Activated T-cell treated with anti-CD3 and anti-CD28 coated beads, Interleukin-2, amount 50 U/mL, for 4 hours (primary cell): ENCODE data around the gene PLAC8L1. TPM values are rescaled to one million over a fixed set of nuclear protein-coding genes. Genes with fewer than 3 reads are reported as not detected.

ENCODE experiments used
- ATAC-seq, 2 donors: fragments of 200-7000 bp; cut with Tn5 transposase; one replicate each; pipeline ENCODE4 v1.10.0; 2021
- DNase-seq: peaks from one replicate; pipeline ENCODE4 v3.0.0-alpha.2; 2020
- H3K27me3 Mint-ChIP-seq: one replicate; pipeline ENCODE4 v1.8.0; 2021; ENCODE audit warnings: low read depth, mixed read lengths
- H3K36me3 Mint-ChIP-seq: one replicate; pipeline ENCODE4 v1.8.0; 2022; ENCODE audit warnings: mixed read lengths; ENCODE audit not compliant: insufficient read depth
- H3K4me1 Mint-ChIP-seq: one replicate; pipeline ENCODE4 v1.8.0; 2021; ENCODE audit warnings: low read depth, mixed read lengths
- H3K4me3 Mint-ChIP-seq: one replicate; pipeline ENCODE4 v1.8.0; 2021; ENCODE audit warnings: mild to moderate bottlenecking, moderate library complexity, mixed read lengths
- H3K9me3 Mint-ChIP-seq: one replicate; pipeline ENCODE4 v1.8.0; 2021; ENCODE audit warnings: mixed read lengths
- total RNA-seq, 3 donors: library from RNA; stranded (reverse); gene quantifications; one replicate each; pipeline ENCODE4 v1.2.1, GENCODE V29; 2021

The PLAC8L1 gene
- total RNA-seq, 3 donors from 2014 or later = 0.35 to 0.55 TPM; not detected in 1

DNA sequence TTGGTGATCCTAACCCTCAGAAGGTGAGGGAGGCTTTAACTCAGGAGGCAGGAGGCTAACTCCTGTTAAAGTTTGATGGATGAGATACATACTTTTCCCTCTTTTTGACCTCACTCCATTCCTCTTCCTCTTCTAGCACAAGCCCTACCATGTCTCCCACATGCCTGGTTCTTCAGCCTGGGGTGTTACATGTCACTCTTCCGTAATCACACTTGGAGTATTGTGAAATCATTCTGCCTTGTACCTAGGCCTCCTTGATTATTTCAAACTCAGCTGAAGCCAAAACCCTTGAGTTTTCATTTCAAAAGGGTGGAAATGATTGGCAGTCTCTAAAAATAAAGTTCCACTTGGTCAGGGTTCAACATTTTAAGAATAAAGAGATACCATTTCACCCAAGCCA is 1.8 kb downstream of the PLAC8L1 start:
- Mint-ChIP-seq H3K4me1 (no peaks in the 10 kb centered on the region), H3K9me3 (no peaks in the 10 kb centered on the region), H3K36me3 (peaks cover 9% of the 10 kb centered on the region), H3K4me3 (no peak overlapping the region), H3K27me3 (no peaks in the 10 kb centered on the region)
- DNase-seq = no peak
- no peak for ATAC-seq

DNA sequence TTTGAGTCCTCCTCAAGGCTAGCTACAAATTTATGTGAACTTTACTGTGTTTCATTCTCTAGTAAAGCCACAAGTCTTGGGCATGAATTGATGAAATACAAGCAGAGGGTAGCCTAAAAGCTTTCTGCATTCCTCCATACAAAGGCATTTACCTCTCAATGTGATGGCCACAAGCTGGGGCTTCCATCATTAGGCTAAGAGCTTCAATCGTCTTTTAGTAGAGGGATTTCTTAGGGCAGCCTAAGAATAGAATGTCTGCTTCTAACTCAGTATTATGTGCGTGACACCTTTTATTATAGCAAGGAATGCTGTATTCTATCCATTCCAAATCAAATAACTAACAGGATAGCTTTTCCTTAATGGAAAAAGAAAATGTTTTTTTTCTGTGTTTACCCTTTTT is 3.7 kb downstream of the PLAC8L1 start:
- Mint-ChIP-seq H3K9me3 (no peaks in the 10 kb centered on the region), H3K4me3 (no peak overlapping the region), H3K27me3 (no peaks in the 10 kb centered on the region), H3K36me3 (peaks cover 7% of the 10 kb centered on the region), H3K4me1 (no peaks in the 10 kb centered on the region)
- DNase-seq (no peak), ATAC-seq (no peak)

DNA sequence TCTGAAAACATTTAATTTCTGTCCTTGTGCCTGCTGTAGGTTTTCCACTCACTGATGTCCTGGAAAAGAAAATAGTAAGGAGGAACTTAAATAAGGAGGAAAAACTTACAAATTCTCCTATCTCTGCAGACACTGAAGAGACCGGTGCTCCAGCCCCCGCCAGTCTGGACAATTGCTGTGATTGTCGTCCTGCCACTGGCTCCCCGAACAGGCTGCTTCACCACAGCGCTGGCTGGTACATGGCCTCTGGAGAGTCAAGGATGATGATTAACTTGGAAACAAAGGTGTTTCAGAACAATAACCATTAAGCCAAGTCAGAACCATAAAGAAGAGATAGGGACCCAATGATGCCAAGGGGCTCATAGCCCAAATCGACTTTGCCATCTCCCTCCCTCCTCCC is 7.3 kb downstream of the PLAC8L1 start:
- DNase-seq (no peak), ATAC-seq (no peak)
- Mint-ChIP-seq H3K4me1 (no peaks in the 10 kb centered on the region), H3K4me3 (no peak overlapping the region), H3K9me3 (no peaks in the 10 kb centered on the region), H3K36me3 (no peaks in the 10 kb centered on the region), H3K27me3 (no peaks in the 10 kb centered on the region)

DNA sequence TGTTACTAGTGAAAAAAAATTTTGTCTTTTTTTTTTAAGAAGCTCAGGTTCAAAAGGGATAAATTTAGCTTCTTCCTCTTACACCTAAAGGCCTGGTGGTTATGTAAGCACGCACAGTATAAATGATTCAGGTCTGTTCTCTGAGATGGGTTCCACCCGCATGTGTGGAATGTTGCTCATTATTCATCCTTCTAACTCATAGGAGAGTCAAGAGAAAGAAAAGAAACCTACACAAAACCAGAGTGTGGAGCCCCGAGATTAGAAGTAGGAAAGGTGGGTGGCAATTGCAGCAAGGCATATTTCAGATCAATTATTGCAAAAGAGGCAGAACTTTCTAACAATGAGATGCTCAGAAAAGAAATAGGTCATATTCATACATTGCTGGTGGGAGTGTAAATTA is 13.5 kb downstream of the PLAC8L1 start:
- H3K4me3 Mint-ChIP-seq = no peak overlapping the region

DNA sequence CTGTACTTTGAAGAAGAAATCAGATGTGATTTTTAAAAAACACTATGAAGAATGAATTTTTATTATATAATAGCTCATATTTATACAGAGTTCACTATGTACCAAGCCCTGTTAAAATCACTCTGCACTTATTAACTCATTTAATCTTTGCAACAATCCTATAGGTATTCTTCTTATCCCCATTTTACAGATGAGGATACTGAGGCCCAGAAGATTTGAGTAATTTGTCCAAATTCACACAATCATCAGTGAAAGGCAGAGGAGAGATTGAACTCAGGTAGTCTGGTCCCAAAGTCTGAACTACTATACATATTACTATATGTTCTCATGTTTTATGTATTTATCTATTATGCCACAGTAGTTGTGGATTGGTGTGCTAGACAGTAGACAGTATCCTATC is 16.1 kb downstream of the PLAC8L1 start:
- H3K9me3 Mint-ChIP-seq = no peaks in the 10 kb centered on the region
- H3K4me1 Mint-ChIP-seq = no peaks in the 10 kb centered on the region
- H3K4me3 Mint-ChIP-seq = no peak overlapping the region
- peaks cover 3% of the 10 kb centered on the region for H3K27me3 Mint-ChIP-seq
- H3K36me3 Mint-ChIP-seq = no peaks in the 10 kb centered on the region
- ATAC-seq = no peak
- DNase-seq = no peak

More for the DNA sequence above, 13.5 kb downstream of the PLAC8L1 start:
- Mint-ChIP-seq H3K36me3 (no peaks in the 10 kb centered on the region), H3K27me3 (no peaks in the 10 kb centered on the region), H3K9me3 (no peaks in the 10 kb centered on the region), H3K4me1 (no peaks in the 10 kb centered on the region)
- ATAC-seq = no peak
- DNase-seq = no peak

DNA sequence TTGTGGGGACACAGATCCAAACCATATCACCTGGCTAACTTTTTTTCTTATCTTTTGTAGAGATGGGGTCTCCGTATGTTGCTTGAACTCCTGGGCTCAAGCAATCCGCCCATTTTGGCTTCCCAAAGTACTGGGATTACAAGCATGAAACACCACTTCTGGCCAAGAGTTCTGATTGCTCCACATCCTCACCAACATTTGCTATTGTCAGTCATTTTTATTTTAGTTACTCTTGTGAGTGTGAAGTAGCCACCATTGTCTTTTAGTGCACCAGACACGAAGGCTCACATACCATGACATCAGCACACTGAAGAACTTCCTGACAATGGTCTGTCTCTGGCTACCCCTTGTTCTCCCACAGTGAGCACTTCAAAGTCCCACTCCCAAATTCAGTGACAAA is 17.3 kb downstream of the PLAC8L1 start:
- Mint-ChIP-seq H3K4me3 (no peak overlapping the region), H3K9me3 (no peaks in the 10 kb centered on the region), H3K4me1 (no peaks in the 10 kb centered on the region), H3K36me3 (peaks cover 2% of the 10 kb centered on the region), H3K27me3 (peaks cover 8% of the 10 kb centered on the region)
- ATAC-seq (no peak), DNase-seq (no peak)

DNA sequence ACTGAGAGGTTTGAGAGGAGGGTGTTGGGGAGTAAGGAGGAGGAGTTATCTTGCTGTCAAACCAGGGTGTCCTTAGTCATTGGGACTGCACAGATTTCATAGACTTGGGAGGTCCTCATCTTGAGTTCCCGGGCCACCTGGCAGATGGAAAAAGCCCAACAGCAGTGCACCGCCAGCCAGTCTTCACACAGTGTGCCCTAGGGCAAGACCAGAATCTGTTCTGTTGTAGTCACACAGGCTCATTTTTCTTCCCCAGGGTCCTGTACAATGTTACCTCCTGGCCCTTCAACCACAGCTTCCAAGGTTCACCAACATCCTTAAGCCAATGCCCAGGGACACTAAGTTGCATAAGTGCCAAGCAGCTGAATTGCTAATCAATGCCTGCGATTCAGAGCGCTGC is 21.0 kb downstream of the PLAC8L1 start:
- peaks cover 13% of the 10 kb centered on the region for H3K27me3 Mint-ChIP-seq
- H3K9me3 Mint-ChIP-seq = no peaks in the 10 kb centered on the region
- no peak overlapping the region for H3K4me3 Mint-ChIP-seq
- peaks cover 7% of the 10 kb centered on the region for H3K4me1 Mint-ChIP-seq
- ATAC-seq = no peak
- H3K36me3 Mint-ChIP-seq = peaks cover 2% of the 10 kb centered on the region
- no peak for DNase-seq

DNA sequence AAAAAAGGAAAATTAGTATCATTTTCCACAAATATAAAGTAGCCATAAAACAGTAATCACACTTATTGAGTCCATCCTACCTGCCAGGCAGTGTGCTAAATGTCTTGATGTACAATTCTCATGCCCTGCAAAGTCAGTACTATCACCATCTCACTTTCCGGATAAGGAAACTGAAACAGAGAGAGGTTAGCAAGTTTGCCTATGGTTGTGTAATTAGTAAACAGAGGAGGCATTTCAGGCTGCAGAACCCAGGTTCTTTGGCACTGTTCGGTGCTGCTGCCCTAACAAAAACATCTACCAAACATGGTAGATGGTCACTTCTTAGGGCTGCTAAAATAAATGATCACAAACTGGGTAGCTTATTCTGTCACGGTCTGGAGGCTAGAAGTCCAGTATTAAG is 22.6 kb downstream of the PLAC8L1 start:
- no peak for ATAC-seq

DNA sequence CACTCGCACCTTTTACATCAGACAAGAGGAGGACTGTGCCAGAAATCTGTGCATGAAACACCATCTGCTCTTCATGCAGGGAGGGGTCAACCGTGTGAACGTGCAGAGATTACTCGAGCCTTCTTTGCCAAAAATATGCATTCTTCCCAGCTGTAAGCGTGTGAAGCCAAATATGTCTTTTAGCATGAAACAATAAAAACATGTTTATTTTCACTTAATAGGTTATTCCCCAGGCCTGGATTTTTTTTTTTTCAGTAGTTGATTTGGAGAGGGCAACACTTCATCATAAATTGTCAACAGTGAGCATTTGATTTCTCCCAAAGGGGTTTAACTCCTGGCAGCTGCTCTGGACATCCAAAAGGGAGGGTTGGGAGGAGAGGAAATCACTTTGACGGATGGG is 23.8 kb downstream of the PLAC8L1 start:
- Mint-ChIP-seq H3K36me3 (peaks cover 2% of the 10 kb centered on the region), H3K9me3 (no peaks in the 10 kb centered on the region), H3K4me3 (no peak overlapping the region), H3K27me3 (peaks cover 15% of the 10 kb centered on the region), H3K4me1 (peaks cover 11% of the 10 kb centered on the region)
- ATAC-seq (no peak), DNase-seq (no peak)

More for the DNA sequence above, 22.6 kb downstream of the PLAC8L1 start:
- H3K4me1 Mint-ChIP-seq = peaks cover 11% of the 10 kb centered on the region
- H3K36me3 Mint-ChIP-seq = peaks cover 2% of the 10 kb centered on the region
- no peak overlapping the region for H3K4me3 Mint-ChIP-seq
- no peak for DNase-seq
- no peaks in the 10 kb centered on the region for H3K9me3 Mint-ChIP-seq
- H3K27me3 Mint-ChIP-seq = peaks cover 15% of the 10 kb centered on the region

DNA sequence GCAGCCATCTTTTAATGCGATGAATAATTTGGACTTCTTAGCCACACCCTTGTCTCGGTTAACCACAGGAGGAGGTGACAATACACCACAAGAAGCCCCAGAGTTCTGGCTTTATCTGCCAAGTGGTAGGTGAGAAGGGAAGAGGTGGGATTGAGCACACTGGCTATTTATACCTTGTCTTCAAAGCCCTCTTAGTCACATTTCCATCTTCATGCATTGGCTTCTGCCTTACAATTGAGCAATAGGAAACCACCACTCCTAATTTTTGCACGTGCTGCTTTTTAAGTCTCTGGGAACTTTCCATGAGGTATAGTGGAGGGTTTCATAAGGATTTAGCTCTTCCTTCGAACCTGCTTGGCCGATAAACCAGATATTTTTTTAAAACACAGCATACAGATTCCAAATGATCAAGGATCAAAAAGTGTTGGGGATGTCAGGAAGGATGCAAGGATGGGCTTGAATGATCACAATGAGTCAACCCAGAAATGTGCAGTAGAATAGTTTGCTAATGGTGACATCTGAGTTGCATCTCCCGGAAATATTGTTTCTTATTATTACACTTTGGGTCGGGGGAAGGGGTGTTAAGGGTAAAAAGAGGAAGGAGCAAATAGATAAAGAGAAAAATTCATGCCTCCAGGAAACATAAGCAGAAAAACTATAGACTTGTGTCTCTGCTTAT is 25.5 kb downstream of the PLAC8L1 start:
- Mint-ChIP-seq H3K9me3 (no peaks in the 10 kb centered on the region), H3K27me3 (peaks cover 12% of the 10 kb centered on the region), H3K4me1 (peaks cover 11% of the 10 kb centered on the region), H3K36me3 (peaks cover 2% of the 10 kb centered on the region), H3K4me3 (no peak overlapping the region)
- no peak for DNase-seq
- peak; percentile 79 to 87 for ATAC-seq

DNA sequence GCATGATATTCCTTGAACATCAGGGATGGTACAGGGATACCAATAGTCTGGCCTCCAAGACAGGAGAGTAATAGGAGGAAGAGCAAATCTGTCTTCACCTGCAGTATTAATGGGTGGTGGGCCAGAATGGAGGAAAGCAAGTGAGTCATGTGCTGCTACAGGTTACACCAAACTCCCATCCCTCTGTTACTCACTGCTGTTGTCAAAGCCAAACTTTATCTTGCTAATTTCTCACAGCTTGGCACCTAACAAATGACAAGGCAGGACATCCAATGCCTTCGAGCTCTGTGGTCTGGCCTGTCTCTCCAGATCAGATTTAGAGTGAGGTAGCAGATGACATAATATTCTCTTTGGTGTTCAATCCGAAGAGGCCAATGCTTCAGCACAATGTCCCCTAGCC is 26.8 kb downstream of the PLAC8L1 start:
- no peak for DNase-seq

DNA sequence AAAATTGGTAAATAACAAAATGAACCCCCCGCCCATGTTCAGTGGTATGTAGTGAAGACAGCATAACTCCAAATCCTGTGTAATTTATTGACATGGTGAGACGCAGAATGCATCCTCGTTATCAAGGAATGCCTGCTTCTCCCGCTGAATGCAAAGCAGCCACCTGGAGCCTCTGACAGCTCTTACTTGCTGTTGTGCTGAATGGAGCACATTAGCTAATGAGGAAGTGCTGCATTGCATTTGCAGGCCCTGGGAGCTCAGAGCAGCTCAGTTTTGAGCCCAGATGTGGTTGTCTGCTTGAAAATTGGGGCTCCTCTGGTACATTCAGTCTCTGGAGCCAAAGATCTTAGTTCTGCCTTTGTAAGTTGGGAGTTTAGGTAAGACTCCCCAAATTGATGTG is 28.9 kb downstream of the PLAC8L1 start:
- H3K4me1 Mint-ChIP-seq = peaks cover 11% of the 10 kb centered on the region
- ATAC-seq (no peak), DNase-seq (no peak)
- no peak overlapping the region for H3K4me3 Mint-ChIP-seq
- peaks cover 9% of the 10 kb centered on the region for H3K27me3 Mint-ChIP-seq
- H3K36me3 Mint-ChIP-seq = no peaks in the 10 kb centered on the region
- H3K9me3 Mint-ChIP-seq = no peaks in the 10 kb centered on the region

More for the DNA sequence above, 26.8 kb downstream of the PLAC8L1 start:
- peaks cover 11% of the 10 kb centered on the region for H3K27me3 Mint-ChIP-seq
- ATAC-seq = no peak
- peaks cover 11% of the 10 kb centered on the region for H3K4me1 Mint-ChIP-seq
- H3K36me3 Mint-ChIP-seq = no peaks in the 10 kb centered on the region
- H3K9me3 Mint-ChIP-seq = no peaks in the 10 kb centered on the region
- no peak overlapping the region for H3K4me3 Mint-ChIP-seq

DNA sequence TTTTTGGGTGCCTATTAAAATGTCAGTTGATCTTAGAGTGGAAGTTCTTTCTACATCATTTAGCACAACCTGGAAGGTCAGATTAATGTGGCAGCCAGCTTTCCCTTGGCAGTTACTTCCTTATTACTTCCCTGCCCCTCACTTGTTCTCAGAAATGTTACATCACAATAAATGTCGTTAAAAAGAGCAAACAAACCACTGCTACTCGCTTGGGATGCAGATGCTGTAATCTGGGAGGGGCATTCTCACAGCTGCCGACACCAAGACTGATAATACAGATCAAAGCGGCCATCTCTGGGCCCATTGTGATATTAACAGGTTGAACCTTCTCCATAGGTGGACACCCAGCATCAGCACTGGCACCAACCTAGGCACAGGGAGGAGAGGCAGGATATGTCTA is 29.3 kb downstream of the PLAC8L1 start:
- H3K9me3 Mint-ChIP-seq = no peaks in the 10 kb centered on the region
- H3K4me1 Mint-ChIP-seq = peaks cover 11% of the 10 kb centered on the region
- ATAC-seq (no peak), DNase-seq (no peak)
- no peaks in the 10 kb centered on the region for H3K36me3 Mint-ChIP-seq
- H3K27me3 Mint-ChIP-seq = peaks cover 9% of the 10 kb centered on the region
- no peak overlapping the region for H3K4me3 Mint-ChIP-seq

DNA sequence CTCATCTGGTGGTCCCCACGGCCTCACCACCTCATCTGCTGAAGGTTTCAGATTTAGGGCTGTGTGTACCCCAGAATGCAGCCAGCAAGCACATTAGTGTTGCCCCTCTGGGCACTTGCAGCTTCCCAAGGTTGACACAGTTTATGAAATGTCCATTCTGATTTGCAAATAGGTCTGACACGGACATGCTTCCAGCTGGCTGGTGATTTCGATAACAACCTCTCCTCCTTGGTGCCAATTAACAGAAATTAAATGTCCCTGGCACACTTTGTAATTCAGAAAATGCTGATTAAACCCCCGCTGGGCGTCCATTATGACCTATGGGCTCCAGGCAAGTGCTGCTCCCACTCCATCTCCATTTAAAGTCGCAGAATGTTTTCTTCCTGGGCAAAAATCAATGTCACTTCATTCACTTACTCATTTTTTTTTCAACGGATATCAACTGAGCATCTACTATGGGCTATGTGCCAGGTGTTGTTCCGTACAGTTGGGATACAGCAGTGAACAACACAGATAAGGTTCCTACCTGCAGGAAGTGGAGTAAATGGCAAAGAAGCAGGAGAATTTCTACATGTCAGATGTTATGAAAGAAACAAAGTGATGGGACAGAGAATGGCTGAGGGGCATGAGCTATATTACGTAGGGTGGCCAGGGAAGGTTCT is 32.0 kb downstream of the PLAC8L1 start:
- peaks cover 5% of the 10 kb centered on the region for H3K27me3 Mint-ChIP-seq
- no peaks in the 10 kb centered on the region for H3K9me3 Mint-ChIP-seq
- peaks cover under 1% of the 10 kb centered on the region for H3K4me1 Mint-ChIP-seq
- ATAC-seq (no peak), DNase-seq (no peak)
- no peaks in the 10 kb centered on the region for H3K36me3 Mint-ChIP-seq
- no peak overlapping the region for H3K4me3 Mint-ChIP-seq

DNA sequence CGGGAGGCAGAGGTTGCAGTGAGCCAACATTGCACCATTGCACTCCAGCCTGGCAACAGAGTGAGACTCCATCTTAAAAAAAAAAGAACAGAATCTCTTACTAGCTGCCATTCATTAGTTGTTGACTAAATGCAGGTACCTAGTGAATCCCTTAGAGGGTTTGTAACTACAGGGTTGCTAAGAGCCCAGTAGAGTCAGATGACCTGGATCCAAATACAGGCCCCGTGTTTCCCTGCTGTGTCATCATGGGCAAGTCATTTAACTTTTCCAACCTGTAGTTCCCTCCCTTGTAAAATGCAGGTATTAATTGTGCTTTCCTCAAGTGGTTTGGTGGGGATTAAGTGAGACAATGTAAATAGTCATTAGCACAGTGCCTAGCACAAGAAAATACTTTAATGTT is 32.8 kb downstream of the PLAC8L1 start:
- H3K27me3 Mint-ChIP-seq = peaks cover 4% of the 10 kb centered on the region
- no peak for ATAC-seq
- H3K9me3 Mint-ChIP-seq = no peaks in the 10 kb centered on the region
- H3K4me1 Mint-ChIP-seq = no peaks in the 10 kb centered on the region
- no peak for DNase-seq
- no peaks in the 10 kb centered on the region for H3K36me3 Mint-ChIP-seq
- H3K4me3 Mint-ChIP-seq = no peak overlapping the region
